HepG2 (cell line): Measurements from ENCODE around the gene EIF4G1. TPM values are rescaled to one million over a fixed set of nuclear protein-coding genes. Genes with fewer than 3 reads are reported as not detected.

Experiments used
- ATAC-seq: fragments of 200-7000 bp; cut with Tn5 transposase; 3 replicates; pipeline ENCODE4 v1.9.1; 2020; ENCODE audit warnings: mild to moderate bottlenecking, moderate library complexity
- BruUV-seq: library from RNA; stranded (reverse); fragments of 400-500 nt; replicated peaks from 2 replicates; lab custom pipeline; 2021; lab: Mats Ljungman, UMichigan
- CTCF ChIA-PET: fragments of 300-600 bp; formaldehyde crosslinking; extraction: SDS; loops from one replicate; lab custom pipeline; 2021; ENCODE audit warnings: low total read pairs, inconsistent platforms, low intra/inter-chr PET ratio; lab: Yijun Ruan, JAX
- POLR2A ChIA-PET: fragments of 350-600 bp; sonication (Branson Sonifier 250); formaldehyde crosslinking; loops from one replicate; lab custom pipeline; 2020; ENCODE audit warnings: antibody characterized with exemption, inconsistent platforms; lab: Yijun Ruan, JAX
- DNase-seq: peaks from one replicate; pipeline ENCODE4 v3.0.0-alpha.2; 2015; ENCODE audit warnings: low spot score
- FAIRE-seq: peaks from 3 replicates; lab custom pipeline; 2011; peaks lifted over from hg19 to GRCh38; lab: Jason Lieb, UNC
- H2AFZ ChIP-seq: one replicate; pipeline ENCODE4 v1.6.1; 2011; ENCODE audit warnings: low read length, inconsistent platforms
- H3K27ac ChIP-seq: fragments of 300-600 bp; 3 replicates; pipeline ENCODE4 v1.8.0; 2011; ENCODE audit warnings: mixed run types, mild to moderate bottlenecking, mixed read lengths, low read length, inconsistent platforms; ENCODE audit not compliant: insufficient read depth; ENCODE audit errors: extremely low read length
- H3K27me3 ChIP-seq, 2 experiments: fragments of 200-600 bp in 1 of 2; 2 replicates in 1 of 2; 3 replicates in 1 of 2; pipeline versions ENCODE4 v1.6.0 to v1.8.0; 2011; ENCODE audit warnings: low read length in 2 of 2, mild to moderate bottlenecking in 2 of 2, moderate library complexity in 2 of 2, inconsistent platforms in 1 of 2; ENCODE audit not compliant: insufficient read depth in 2 of 2, control insufficient read depth in 1 of 2
- H3K36me3 ChIP-seq, 2 experiments: fragments of 200-600 bp in 1 of 2; replicated peaks in 1 of 2; 2 replicates in 1 of 2; 3 replicates in 1 of 2; pipeline versions ENCODE4 v1.5.1 to v1.8.0; 2011; ENCODE audit warnings: low read length in 2 of 2, inconsistent platforms in 1 of 2; ENCODE audit not compliant: insufficient read depth in 2 of 2, control insufficient read depth in 1 of 2
- H3K4me1 ChIP-seq: 2 replicates; pipeline ENCODE4 v1.5.1; 2012; ENCODE audit warnings: low read length, inconsistent platforms; ENCODE audit not compliant: insufficient read depth
- H3K4me2 ChIP-seq: 2 replicates; pipeline ENCODE4 v1.6.0; 2011; ENCODE audit warnings: low read depth, low read length, inconsistent platforms
- H3K4me3 ChIP-seq, 3 experiments: fragments of 200-600 bp in 1 of 3; sonication (generic), shearing (Covaris generic) in 1 of 3; replicated peaks in 1 of 3; 2 replicates each; pipeline ENCODE4 v1.5.1; 2011 to 2016; ENCODE audit warnings: low read length in 3 of 3, inconsistent platforms in 2 of 3, low read depth in 2 of 3, mild to moderate bottlenecking in 2 of 3, control low read depth in 1 of 3, mixed read lengths in 1 of 3; ENCODE audit not compliant: insufficient read depth in 1 of 3
- H3K79me2 ChIP-seq: one replicate; pipeline ENCODE4 v1.6.1; 2011; ENCODE audit warnings: low read length, inconsistent platforms; ENCODE audit not compliant: insufficient read depth
- H3K9ac ChIP-seq: 2 replicates; pipeline ENCODE4 v1.6.0; 2011; ENCODE audit warnings: mild to moderate bottlenecking, low read depth, low read length, inconsistent platforms; ENCODE audit not compliant: insufficient read depth
- H3K9me3 ChIP-seq: 2 replicates; pipeline ENCODE4 v1.5.1; 2012; ENCODE audit warnings: mild to moderate bottlenecking, low read length
- H4K20me1 ChIP-seq: 2 replicates; pipeline ENCODE4 v1.6.0; 2011; ENCODE audit warnings: inconsistent platforms, mild to moderate bottlenecking, low read length, moderate library complexity; ENCODE audit not compliant: insufficient read depth
- AGO2 ChIP-seq: fragments of 200-400 bp; formaldehyde crosslinking; optimal IDR thresholded peaks from 2 replicates; pipeline ENCODE3; 2017; ENCODE audit warnings: mild to moderate bottlenecking, low read depth, low read length, moderate library complexity
- CENPX ChIP-seq: sonication (generic); formaldehyde crosslinking; IDR thresholded peaks from 2 replicates; pipeline ENCODE4 v1.9.0; 2021; ENCODE audit warnings: mild to moderate bottlenecking, missing genetic modification reagents, moderate library complexity
- FOXK1 ChIP-seq: sonication (generic); formaldehyde crosslinking; IDR thresholded peaks from 2 replicates; pipeline ENCODE4 v1.4.0; 2020; ENCODE audit warnings: low read depth, missing genetic modification reagents, borderline replicate concordance
- ZFYVE20 ChIP-seq: sonication (generic); formaldehyde crosslinking; IDR thresholded peaks from 2 replicates; pipeline ENCODE4 v1.8.0; 2023; ENCODE audit warnings: low read depth, mild to moderate bottlenecking, moderate library complexity, missing genetic modification reagents, borderline replicate concordance
- ZKSCAN1 ChIP-seq: fragments of 150-350 bp; IDR thresholded peaks from 2 replicates; pipeline ENCODE4 v1.6.1; 2014; ENCODE audit warnings: low read length
- ZNF12 ChIP-seq: sonication (generic); formaldehyde crosslinking; IDR thresholded peaks from 2 replicates; pipeline ENCODE4 v1.5.0; 2020; ENCODE audit warnings: missing genetic modification reagents
- ZNF589 ChIP-seq: sonication (generic); formaldehyde crosslinking; conservative IDR thresholded peaks from 2 replicates; pipeline ENCODE4 v1.8.0; 2022; ENCODE audit warnings: mild to moderate bottlenecking, moderate library complexity, missing genetic modification reagents
- WGBS: methylation state at CpG from one replicate; pipeline ENCODE4 v1.1.6; 2017; ENCODE audit warnings: low lambda C conversion rate; 5-methylcytosine and 5-hydroxymethylcytosine counted together
- in situ Hi-C: cut with HindIII; loops from 2 replicates; pipeline ENCODE4 v1.10.0; 2017; ENCODE audit warnings: low pct_unique_long_range_greater_than_20kb; ENCODE audit not compliant: extremely low pct_ligation_motif_present
- intact Hi-C: fragments of 100-400 bp; cut with micrococcal nuclease; formaldehyde crosslinking; loops from one replicate; pipeline ENCODE4 v1.10.0; 2022; ENCODE audit not compliant: unreplicated experiment
- polyA plus RNA-seq, 8 experiments: library from polyadenylated mRNA; depleted of rRNA in 3 of 8; stranded (reverse) in 7 of 8; unstranded in 1 of 8; fragments of >200 nt; fragmentation: Illumina TruSeq in 4 of 8; extraction: Trizol in 4 of 8; gene quantifications; 2 replicates each; pipeline versions ENCODE4 v1.2.1 to v1.2.3, GENCODE V29; 2011 to 2016; ENCODE audit warnings: low read depth in 4 of 8, missing spikeins in 1 of 8, mixed read lengths in 1 of 8; ENCODE audit not compliant: insufficient read depth in 1 of 8
- total RNA-seq, 5 experiments: library from RNA; depleted of rRNA; stranded (reverse); fragments of >200 nt; fragmentation: Illumina TruSeq; extraction: Trizol; gene quantifications; 2 replicates each; pipeline ENCODE4 v1.2.3, GENCODE V29; 2016; ENCODE audit warnings: low read depth in 1 of 5
- TF ChIP-seq, protein P1 (sequence below): sonication (generic); formaldehyde crosslinking; IDR thresholded peaks from 2 replicates; pipeline ENCODE4 v1.5.0; 2020; ENCODE audit warnings: missing genetic modification reagents, mild to moderate bottlenecking, borderline replicate concordance
- TF ChIP-seq, protein P2 (sequence below): sonication (generic); formaldehyde crosslinking; IDR thresholded peaks from 2 replicates; pipeline ENCODE4 v1.4.0; 2020; ENCODE audit warnings: missing genetic modification reagents

The EIF4G1 gene
- total and polyA plus RNA-seq, 2 of the 13 experiments (the other 11 are each of a cell fraction or from before 2014, with no cell fraction given), result 208 to 213 TPM

DNA sequence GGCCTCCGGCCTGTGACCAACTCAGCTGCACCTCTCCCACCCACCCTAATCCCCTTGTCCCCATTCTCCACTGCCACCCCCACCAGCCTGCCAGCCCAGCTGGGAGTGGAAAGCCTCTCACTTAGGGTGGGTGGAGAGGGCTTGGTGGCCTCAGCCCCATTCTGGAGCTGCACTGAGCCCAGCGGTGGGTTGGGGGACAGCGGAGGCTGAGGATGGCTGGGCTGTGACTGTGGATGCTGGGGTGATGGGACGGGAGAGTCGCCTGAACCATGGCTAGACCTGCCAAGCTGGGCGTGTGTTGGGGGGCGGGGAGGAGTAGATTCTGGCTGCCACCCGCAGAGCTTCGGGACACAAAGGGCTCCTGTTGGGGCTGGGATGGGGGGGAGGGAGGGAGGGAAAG, 45.2 kb downstream of the EIF4G1 start:
- no peak for FAIRE-seq
- Histone ChIP-seq H3K4me3 (no peak overlapping the region), H3K27me3 (no peaks in the 10 kb centered on the region; a peak in 1 of 5 replicates), H3K4me2 (no peak overlapping the region), H4K20me1 (0 out of 2 replicates have a peak, but pooled peaks cover 5% of the 10 kb centered on the region), H3K9me3 (no peaks in the 10 kb centered on the region), H3K9ac (no peak overlapping the region)
- in situ Hi-C loops (no loop called here), intact Hi-C loops (no loop called here)
- no peak for DNase-seq
- CTCF ChIA-PET, result no interaction called here
- TF ChIP-seq ZNF12 (no peak), AGO2 (peak; percentile 24), CENPX (no peak)
- TF ChIP-seq, protein P1, sequence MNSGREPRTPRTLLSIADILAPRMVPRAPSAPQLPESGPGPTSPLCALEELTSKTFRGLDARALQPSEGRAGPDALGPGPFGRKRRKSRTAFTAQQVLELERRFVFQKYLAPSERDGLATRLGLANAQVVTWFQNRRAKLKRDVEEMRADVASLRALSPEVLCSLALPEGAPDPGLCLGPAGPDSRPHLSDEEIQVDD (CRISPR knock-in tag), result no peak
- TF ChIP-seq, all 625 proteins: peak for 1
- Histone ChIP-seq H3K27ac (no peak overlapping the region), H3K36me3 (peaks cover 8 to 36% of the 10 kb centered on the region in 2 experiments; a peak in 4 of 5 replicates), H3K4me1 (peaks cover 30% of the 10 kb centered on the region), H2AFZ (no peak overlapping the region), H3K79me2 (peaks cover 25% of the 10 kb centered on the region)
- POLR2A ChIA-PET, result interaction anchor here (0.7 to 1.6 kb wide), 2 partner anchors 9 to 14 kb away, joined by 3 to 6 read pairs; no protein-coding TSS in a partner anchor
- 81% methylated on average over 9 of the region's 9 CpGs for WGBS
- ATAC-seq, result no peak
- BruUV-seq, result no TSS peak

- no peak for FAIRE-seq
- H3K9ac ChIP-seq, result peak overlapping the region; percentile 86
- H3K4me2 ChIP-seq, result peak overlapping the region; percentile 100
- H3K4me3 ChIP-seq, result peak overlapping the region; percentile 93 to 96 (median 95)
- H3K27me3 ChIP-seq, result no peaks in the 10 kb centered on the region; a peak in 1 of 5 replicates
- CTCF ChIA-PET, result no interaction called here
- H3K27ac ChIP-seq, result peak overlapping the region; percentile 67
- in situ Hi-C loops, result no loop called here
- no TSS peak for BruUV-seq
- no peak for ATAC-seq
- H4K20me1 ChIP-seq, result 0 out of 2 replicates have a peak, but pooled peaks cover 7% of the 10 kb centered on the region
- intact Hi-C loops, result no loop called here
- POLR2A ChIA-PET, result interaction anchor here (0.7 to 2.7 kb wide), 4 partner anchors 8 to 19 kb away, joined by 3 to 14 read pairs (median 8); partner anchors contain the start of gene CHRD
- 49% methylated on average over 12 of the region's 12 CpGs for WGBS
- DNase-seq, result no peak
- no peak overlapping the region for H2AFZ ChIP-seq
- H3K9me3 ChIP-seq, result no peaks in the 10 kb centered on the region
- H3K79me2 ChIP-seq, result peaks cover 31% of the 10 kb centered on the region
- H3K4me1 ChIP-seq, result peaks cover 34% of the 10 kb centered on the region
- peaks cover 10 to 38% of the 10 kb centered on the region in 2 experiments for H3K36me3 ChIP-seq
- TF ChIP-seq ZKSCAN1 (no peak), ZFYVE20 (CRISPR knock-in tag) (no peak), ZNF589 (CRISPR knock-in tag) (no peak), FOXK1 (CRISPR knock-in tag) (no peak)
- TF ChIP-seq, protein P2, sequence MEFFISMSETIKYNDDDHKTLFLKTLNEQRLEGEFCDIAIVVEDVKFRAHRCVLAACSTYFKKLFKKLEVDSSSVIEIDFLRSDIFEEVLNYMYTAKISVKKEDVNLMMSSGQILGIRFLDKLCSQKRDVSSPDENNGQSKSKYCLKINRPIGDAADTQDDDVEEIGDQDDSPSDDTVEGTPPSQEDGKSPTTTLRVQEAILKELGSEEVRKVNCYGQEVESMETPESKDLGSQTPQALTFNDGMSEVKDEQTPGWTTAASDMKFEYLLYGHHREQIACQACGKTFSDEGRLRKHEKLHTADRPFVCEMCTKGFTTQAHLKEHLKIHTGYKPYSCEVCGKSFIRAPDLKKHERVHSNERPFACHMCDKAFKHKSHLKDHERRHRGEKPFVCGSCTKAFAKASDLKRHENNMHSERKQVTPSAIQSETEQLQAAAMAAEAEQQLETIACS (CRISPR knock-in tag), result no peak
These were observed 45.9 kb downstream of the EIF4G1 start for GRCh38 chr3:184360070-184360928.
